ENCODE results near the gene DSC1. TPM values are rescaled to one million over a fixed set of nuclear protein-coding genes. Genes with fewer than 3 reads are reported as not detected.
A peak's percentile ranks its signal among the peaks of the same experiment; 100 is the strongest.

DSC1 gene
- total and polyA plus RNA-seq, 2 of the 8 experiments (the other 6 are each of a cell fraction or from before 2014, with no cell fraction given) = 0.02 TPM; not detected in 1

- Histone ChIP-seq H2BK120ac (replicated peaks; ENCODE audit: low read depth, low read length) (no peak overlapping the region), H3K56ac (replicated peaks; ENCODE audit: insufficient read length, low read depth, low read length) (no peak overlapping the region), H3K14ac (ENCODE audit: insufficient read length) (no peak overlapping the region), H2BK20ac (ENCODE audit: low read length) (no peak overlapping the region), H3K9ac (replicated peaks in 1 of 4; ENCODE audit: extremely low read depth in 1 of 4, low read depth in 3 of 4, low read length in 3 of 4) (no peak overlapping the region; a peak in 1 of 7 replicates), H3K36me3 (ENCODE audit: control insufficient read depth in 2 of 4, insufficient read depth in 4 of 4, low read length in 3 of 4) (no peaks in the 10 kb centered on the region), H2AK5ac (ENCODE audit: low read depth, low read length) (no peak overlapping the region), H3K4ac (replicated peaks; ENCODE audit: insufficient read length, low read depth, low read length) (no peak overlapping the region), H4K5ac (ENCODE audit: insufficient read length, low read depth, low read length) (no peak overlapping the region), H3K23ac (ENCODE audit: insufficient read length) (no peak overlapping the region), H4K20me1 (replicated peaks in 1 of 2; ENCODE audit: control insufficient read depth in 1 of 2, insufficient read depth in 2 of 2, low read length in 2 of 2) (no peaks in the 10 kb centered on the region), H3K79me1 (ENCODE audit: low read depth, low read length) (no peaks in the 10 kb centered on the region), H2BK15ac (ENCODE audit: low read length) (no peak overlapping the region), H3K27me3 (replicated peaks in 1 of 4; ENCODE audit: control insufficient read depth in 3 of 4, extremely low read depth in 1 of 4, insufficient read depth in 3 of 4, low read length in 3 of 4) (no peaks in the 10 kb centered on the region), H3K9me3 (ENCODE audit: insufficient read depth in 2 of 2, low read depth in 1 of 2, low read length in 1 of 2) (no peaks in the 10 kb centered on the region), H3K27ac (ENCODE audit: low read depth, low read length) (no peak overlapping the region), H4K8ac (ENCODE audit: extremely low read depth, insufficient read depth, low read length) (peak overlapping the region; percentile 39; the same call in 1 of the 2 replicates), H3K4me1 (replicated peaks in 1 of 4; ENCODE audit: control insufficient read depth in 3 of 4, insufficient read depth in 4 of 4, low read length in 3 of 4) (peaks cover 0 to 3% (median 3%) of the 10 kb centered on the region in 4 experiments; a peak in 3 of 7 replicates), H2BK5ac (ENCODE audit: low read depth, low read length) (no peak overlapping the region; the same call in 1 of the 2 replicates), H2AFZ (ENCODE audit: low read length) (peak overlapping the region; percentile 95; the same call in 1 of the 2 replicates), H3K18ac (ENCODE audit: extremely low read depth, low read length) (no peak overlapping the region), H3K79me2 (ENCODE audit: control insufficient read depth in 1 of 2, insufficient read depth in 2 of 2, low read length in 2 of 2) (no peaks in the 10 kb centered on the region), H3K4me3 (ENCODE audit: extremely low read depth in 1 of 4, insufficient read depth in 2 of 4, low read depth in 3 of 4, low read length in 4 of 4) (no peak overlapping the region), H4K91ac (replicated peaks; ENCODE audit: insufficient read length, low read length) (no peak overlapping the region), H3K23me2 (ENCODE audit: low read depth, low read length) (no peaks in the 10 kb centered on the region; the same call in 1 of the 2 replicates), H2BK12ac (ENCODE audit: low read depth, low read length) (no peak overlapping the region), H3K4me2 (ENCODE audit: insufficient read depth in 1 of 2, low read depth in 2 of 2, low read length in 2 of 2) (no peak overlapping the region)
- WGBS, 2 experiments (ENCODE audit: extremely low coverage in 1 of 2, insufficient coverage in 1 of 2, insufficient read length in 1 of 2, insufficient replicate concordance in 2 of 2, low coverage in 1 of 2, low lambda C conversion rate in 2 of 2, missing lambda C conversion rate in 1 of 2) = 89% methylated on average over 9 of the region's 9 CpGs; no CpG with 5 or more reads in 1 of the 2 experiments
- ChIA-PET POLR2A (ENCODE audit: partially characterized antibody) (no interaction called here), CTCF (ENCODE audit: partially characterized antibody) (interaction anchor here (0.6 to 1.3 kb wide), 4 partner anchors 20 to 500 kb away, joined by 3 to 5 read pairs (median 3); no protein-coding TSS in a partner anchor)
- no peak for DNase-seq (ENCODE audit: low read depth in 1 of 2, low spot score in 2 of 2)
- FAIRE-seq = no peak
These were observed 40.6 kb upstream of the DSC1 start for GRCh38 chr18:31203096-31203793.
